HFF-Myc (cell line): Measurements from ENCODE around the gene MCC.

Experiments used
- DNase-seq: peaks from one replicate; pipeline ENCODE4 v3.0.0-alpha.2; 2011; ENCODE audit warnings: low read depth; ENCODE audit errors: extremely low read depth
- H3K4me3 ChIP-seq: replicated peaks from 2 replicates; pipeline ENCODE4 v1.5.1; 2011; ENCODE audit warnings: low read depth, mild to moderate bottlenecking, control low read depth, low read length
- CTCF ChIP-seq: IDR thresholded peaks from 2 replicates; pipeline ENCODE4 v1.5.1; 2012; ENCODE audit warnings: mild to moderate bottlenecking, low read depth, low read length, control low read depth; ENCODE audit errors: missing control alignments

Gene MCC

GRCh38 chr5:113022661-113023060 is 465.6 kb downstream of the MCC start:
- no peak for DNase-seq
- no peak overlapping the region for H3K4me3 ChIP-seq
- no peak for TF ChIP-seq CTCF

- no peak for TF ChIP-seq CTCF
- no peak overlapping the region for H3K4me3 ChIP-seq
- no peak for DNase-seq
Measured at GRCh38 chr5:113020461-113021273, 467.6 kb downstream of the MCC start.

- TF ChIP-seq CTCF, result no peak
- no peak overlapping the region for H3K4me3 ChIP-seq
- DNase-seq, result no peak
Measured at GRCh38 chr5:113017881-113018635, 470.2 kb downstream of the MCC start.

GRCh38 chr5:113005454-113005853 is 482.8 kb downstream of the MCC start:
- DNase-seq, result no peak
- no peak overlapping the region for H3K4me3 ChIP-seq
- no peak for TF ChIP-seq CTCF

- no peak for TF ChIP-seq CTCF
- no peak overlapping the region for H3K4me3 ChIP-seq
- no peak for DNase-seq
Measured at GRCh38 chr5:113003763-113004162, 484.5 kb downstream of the MCC start.

GRCh38 chr5:113002423-113002822 is 485.8 kb downstream of the MCC start:
- no peak overlapping the region for H3K4me3 ChIP-seq
- no peak for TF ChIP-seq CTCF
- no peak for DNase-seq

GRCh38 chr5:113000466-113000865 is 487.8 kb downstream of the MCC start:
- no peak for TF ChIP-seq CTCF
- H3K4me3 ChIP-seq, result no peak overlapping the region
- DNase-seq, result no peak
